ENCODE results near the gene PLCB1. TPM values are rescaled to one million over a fixed set of nuclear protein-coding genes. Genes with fewer than 3 reads are reported as not detected.

Gene PLCB1
- polyA plus RNA-seq, 1 experiment, result 16.4 TPM

DNA sequence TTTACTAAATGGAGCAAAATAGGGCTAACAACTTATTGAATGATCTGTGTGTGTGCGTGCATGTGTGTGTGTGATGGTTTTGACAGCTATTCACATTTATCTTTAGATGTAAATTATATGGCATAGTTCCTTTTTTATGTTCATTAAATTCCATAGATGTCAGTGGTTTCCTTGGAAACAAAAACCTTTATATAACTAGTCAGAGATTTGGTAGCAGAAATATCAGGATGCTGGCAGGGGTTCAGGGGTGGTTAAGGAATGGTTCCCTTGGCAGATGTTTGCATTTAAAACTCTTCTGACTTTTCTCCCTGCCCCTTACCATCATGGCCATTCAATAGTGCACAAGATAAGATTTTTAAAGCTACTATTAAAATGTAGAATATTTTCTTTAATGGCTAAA lies 256.6 kb downstream of the PLCB1 start:
- no peaks in the 10 kb centered on the region for H3K27me3 ChIP-seq (ENCODE audit: control insufficient read depth, insufficient read depth, low read length)
- no peak overlapping the region for H3K27ac ChIP-seq (ENCODE audit: low read depth, low read length)
- DNase-seq (ENCODE audit: low read depth, low spot score), result no peak
- no peak overlapping the region for H3K4me3 ChIP-seq (ENCODE audit: low read depth, low read length)
- no peaks in the 10 kb centered on the region for H3K9me3 ChIP-seq (ENCODE audit: control insufficient read depth, insufficient read depth, low read length)
- TF ChIP-seq, protein P1, sequence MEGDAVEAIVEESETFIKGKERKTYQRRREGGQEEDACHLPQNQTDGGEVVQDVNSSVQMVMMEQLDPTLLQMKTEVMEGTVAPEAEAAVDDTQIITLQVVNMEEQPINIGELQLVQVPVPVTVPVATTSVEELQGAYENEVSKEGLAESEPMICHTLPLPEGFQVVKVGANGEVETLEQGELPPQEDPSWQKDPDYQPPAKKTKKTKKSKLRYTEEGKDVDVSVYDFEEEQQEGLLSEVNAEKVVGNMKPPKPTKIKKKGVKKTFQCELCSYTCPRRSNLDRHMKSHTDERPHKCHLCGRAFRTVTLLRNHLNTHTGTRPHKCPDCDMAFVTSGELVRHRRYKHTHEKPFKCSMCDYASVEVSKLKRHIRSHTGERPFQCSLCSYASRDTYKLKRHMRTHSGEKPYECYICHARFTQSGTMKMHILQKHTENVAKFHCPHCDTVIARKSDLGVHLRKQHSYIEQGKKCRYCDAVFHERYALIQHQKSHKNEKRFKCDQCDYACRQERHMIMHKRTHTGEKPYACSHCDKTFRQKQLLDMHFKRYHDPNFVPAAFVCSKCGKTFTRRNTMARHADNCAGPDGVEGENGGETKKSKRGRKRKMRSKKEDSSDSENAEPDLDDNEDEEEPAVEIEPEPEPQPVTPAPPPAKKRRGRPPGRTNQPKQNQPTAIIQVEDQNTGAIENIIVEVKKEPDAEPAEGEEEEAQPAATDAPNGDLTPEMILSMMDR (IDR thresholded peaks at IDR 0.05; ENCODE audit: low read depth, low read length), result no peak
- ChIA-PET POLR2A (interaction anchor here (0.9 kb wide), 1 partner anchor 259 kb away, joined by 3 read pairs; no protein-coding TSS in a partner anchor), CTCF (interaction anchor here (0.6 to 6.7 kb wide), 20 partner anchors 9 to 408 kb away, joined by 3 to 100 read pairs (median 6); partner anchors contain the start of gene PLCB1)

- DNase-seq (ENCODE audit: low read depth, low spot score), result peak; percentile 32
- ChIA-PET POLR2A (no interaction called here), CTCF (interaction anchor here (0.6 to 6.7 kb wide), 37 partner anchors 11 to 453 kb away, joined by 3 to 100 read pairs (median 4); partner anchors contain the start of gene PLCB1)
- Histone ChIP-seq H3K27ac (ENCODE audit: low read depth, low read length) (no peak overlapping the region), H3K9me3 (ENCODE audit: control insufficient read depth, insufficient read depth, low read length) (no peaks in the 10 kb centered on the region), H3K4me3 (ENCODE audit: low read depth, low read length) (no peak overlapping the region), H3K27me3 (ENCODE audit: control insufficient read depth, insufficient read depth, low read length) (no peaks in the 10 kb centered on the region)
- TF ChIP-seq, protein P1 (IDR thresholded peaks at IDR 0.05; ENCODE audit: low read depth, low read length), result peak; percentile 46
These were observed 257.4 kb downstream of the PLCB1 start for GRCh38 chr20:8389381-8390036.

GRCh38 chr20:8390037-8390433 lies 258.0 kb downstream of the PLCB1 start:
- Histone ChIP-seq H3K27ac (ENCODE audit: low read depth, low read length) (no peak overlapping the region), H3K9me3 (ENCODE audit: control insufficient read depth, insufficient read depth, low read length) (no peaks in the 10 kb centered on the region), H3K4me3 (ENCODE audit: low read depth, low read length) (no peak overlapping the region), H3K27me3 (ENCODE audit: control insufficient read depth, insufficient read depth, low read length) (no peaks in the 10 kb centered on the region)
- TF ChIP-seq, protein P1 (IDR thresholded peaks at IDR 0.05; ENCODE audit: low read depth, low read length), result no peak
- ChIA-PET CTCF (interaction anchor here (0.6 to 6.7 kb wide), 37 partner anchors 11 to 453 kb away, joined by 3 to 100 read pairs (median 4); partner anchors contain the start of gene PLCB1), POLR2A (no interaction called here)
- no peak for DNase-seq (ENCODE audit: low read depth, low spot score)

GRCh38 chr20:8390500-8390899 lies 258.4 kb downstream of the PLCB1 start:
- H3K9me3 ChIP-seq (ENCODE audit: control insufficient read depth, insufficient read depth, low read length), result no peaks in the 10 kb centered on the region
- H3K4me3 ChIP-seq (ENCODE audit: low read depth, low read length), result no peak overlapping the region
- TF ChIP-seq, protein P1 (IDR thresholded peaks at IDR 0.05; ENCODE audit: low read depth, low read length), result no peak
- H3K27me3 ChIP-seq (ENCODE audit: control insufficient read depth, insufficient read depth, low read length), result no peaks in the 10 kb centered on the region
- no peak for DNase-seq (ENCODE audit: low read depth, low spot score)
- ChIA-PET POLR2A (no interaction called here), CTCF (interaction anchor here (0.9 to 6.7 kb wide), 23 partner anchors 10 to 454 kb away, joined by 3 to 100 read pairs (median 4); partner anchors contain the start of gene PLCB1)
- no peak overlapping the region for H3K27ac ChIP-seq (ENCODE audit: low read depth, low read length)

DNA sequence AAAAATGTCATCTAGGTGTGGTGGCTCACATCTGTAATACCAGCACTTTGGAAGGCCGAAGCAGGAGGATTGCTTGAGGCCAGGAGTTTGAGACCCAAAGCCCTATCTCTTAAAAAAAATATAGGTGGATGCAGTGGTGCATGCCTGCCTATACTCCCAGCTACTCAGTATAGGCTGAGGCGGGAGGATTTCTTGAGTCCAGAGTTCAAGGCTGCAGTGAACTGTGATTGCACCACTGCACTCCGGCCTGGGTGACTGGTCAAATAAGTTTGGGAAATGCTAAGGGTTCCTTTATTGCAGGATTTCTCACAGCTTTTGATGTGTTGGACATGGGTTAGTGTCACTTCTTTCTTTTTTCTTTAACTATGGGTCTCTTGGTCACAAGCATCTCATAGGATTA lies 261.3 kb downstream of the PLCB1 start:
- Histone ChIP-seq H3K4me3 (ENCODE audit: low read depth, low read length) (no peak overlapping the region), H3K27me3 (ENCODE audit: control insufficient read depth, insufficient read depth, low read length) (no peaks in the 10 kb centered on the region), H3K9me3 (ENCODE audit: control insufficient read depth, insufficient read depth, low read length) (no peaks in the 10 kb centered on the region), H3K27ac (ENCODE audit: low read depth, low read length) (no peak overlapping the region)
- ChIA-PET CTCF (no interaction called here), POLR2A (no interaction called here)
- TF ChIP-seq, protein P1 (IDR thresholded peaks at IDR 0.05; ENCODE audit: low read depth, low read length), result no peak
- no peak for DNase-seq (ENCODE audit: low read depth, low spot score)

Measured in AG04450 (cell line).